HG02938 (cell line): ENCODE measurements around the gene TOR1A.
A peak's percentile ranks its signal among the peaks of the same experiment; 100 is the strongest.

Experiments used
- ATAC-seq: cut with Tn5 transposase; IDR thresholded peaks from one replicate; pipeline ENCODE4 v1.9.1; 2021; ENCODE audit warnings: mild to moderate bottlenecking, moderate library complexity; ENCODE audit not compliant: unreplicated experiment

TOR1A gene

DNA sequence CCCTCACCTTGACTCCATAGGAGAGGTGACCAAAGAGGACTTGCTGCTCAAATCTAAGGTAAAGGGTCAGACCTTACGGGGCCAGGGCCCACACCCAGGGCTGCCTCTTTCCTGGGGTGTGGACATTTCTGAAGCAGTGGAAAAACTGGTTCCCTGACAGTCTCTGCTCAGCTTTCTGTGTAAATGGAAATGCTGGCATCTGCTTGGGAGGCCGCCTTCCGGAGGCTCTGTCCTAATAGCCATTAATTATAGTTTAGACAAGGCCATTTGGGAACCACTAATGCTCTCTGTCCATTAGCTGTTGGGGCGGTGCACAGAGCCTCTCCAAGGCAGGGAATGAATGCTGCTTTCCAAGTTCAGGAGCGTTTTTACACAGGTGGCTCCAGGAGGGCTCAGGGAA, 28.6 kb upstream of the TOR1A start:
- ATAC-seq = no peak

DNA sequence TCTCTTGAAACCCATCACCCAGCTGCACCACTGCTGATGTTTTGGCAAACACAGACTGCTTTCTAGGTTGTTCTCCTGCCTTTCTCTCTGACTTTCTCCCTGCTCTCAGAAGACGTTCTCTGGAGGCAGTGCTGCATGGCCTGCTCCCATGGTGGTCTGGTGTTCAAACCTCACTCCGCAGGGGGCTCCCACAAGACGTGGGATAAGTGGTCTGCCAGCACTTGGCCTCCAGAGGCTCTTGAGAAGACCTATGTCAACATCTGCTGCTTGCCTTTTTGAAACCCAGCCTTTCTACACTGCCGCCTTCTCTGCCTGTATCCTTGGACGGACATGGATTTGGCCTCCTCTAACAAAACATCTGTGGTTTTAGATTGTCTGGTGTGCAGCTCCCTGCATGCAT, 27.9 kb upstream of the TOR1A start:
- no peak for ATAC-seq

DNA sequence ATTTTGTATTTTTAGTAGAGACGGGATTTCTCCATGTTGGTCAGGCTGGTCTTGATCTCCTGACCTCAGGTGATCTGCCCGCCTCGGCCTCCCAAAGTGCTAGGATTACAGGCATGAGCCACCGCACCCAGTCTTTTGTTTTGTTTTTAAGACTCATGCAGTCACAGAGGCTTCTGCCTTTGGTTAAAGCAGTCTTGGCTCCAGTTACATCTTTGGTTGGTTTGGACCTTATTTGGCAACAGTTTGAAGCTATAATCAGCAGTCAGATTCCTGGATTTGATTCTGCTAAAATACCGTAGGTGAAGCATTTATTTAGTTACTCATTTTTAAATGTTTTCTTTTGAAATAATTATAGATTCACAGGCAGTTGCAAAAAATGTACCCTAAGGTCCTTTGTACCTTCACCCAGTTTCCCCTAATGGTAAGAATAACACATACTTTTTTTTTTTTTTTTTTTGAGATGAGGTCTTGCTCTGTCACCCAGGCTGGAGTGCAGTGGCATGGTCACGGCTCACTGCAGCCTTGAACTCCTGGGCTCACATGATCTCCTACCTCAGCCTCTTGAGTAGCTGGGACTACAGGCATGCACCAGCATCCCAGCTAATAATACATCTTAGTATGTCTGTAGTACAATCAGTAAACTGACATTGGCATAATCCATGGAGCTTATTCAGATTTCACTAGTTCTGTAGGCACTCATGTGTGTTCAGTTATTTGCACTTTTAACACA, 27.1 kb upstream of the TOR1A start:
- ATAC-seq = no peak

DNA sequence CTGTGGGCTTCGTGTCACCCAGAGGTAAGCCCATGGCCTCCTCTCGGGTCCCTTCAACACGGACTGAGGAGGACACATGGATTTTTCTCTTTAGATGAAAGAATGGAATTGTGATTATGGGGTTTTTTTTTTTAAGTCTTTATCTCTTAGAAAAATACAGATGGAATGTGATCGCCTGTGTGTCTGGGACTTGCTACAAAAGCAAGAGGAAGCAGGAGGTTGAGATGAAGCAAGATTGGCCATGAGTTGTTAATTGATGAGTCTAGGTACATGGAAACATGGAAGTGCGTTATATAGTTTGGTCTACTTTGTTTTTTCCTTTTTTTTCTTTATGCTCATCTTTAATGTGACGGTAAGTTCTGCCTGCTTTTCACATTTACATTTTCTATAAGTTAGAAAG, 26.0 kb upstream of the TOR1A start:
- ATAC-seq = no peak

DNA sequence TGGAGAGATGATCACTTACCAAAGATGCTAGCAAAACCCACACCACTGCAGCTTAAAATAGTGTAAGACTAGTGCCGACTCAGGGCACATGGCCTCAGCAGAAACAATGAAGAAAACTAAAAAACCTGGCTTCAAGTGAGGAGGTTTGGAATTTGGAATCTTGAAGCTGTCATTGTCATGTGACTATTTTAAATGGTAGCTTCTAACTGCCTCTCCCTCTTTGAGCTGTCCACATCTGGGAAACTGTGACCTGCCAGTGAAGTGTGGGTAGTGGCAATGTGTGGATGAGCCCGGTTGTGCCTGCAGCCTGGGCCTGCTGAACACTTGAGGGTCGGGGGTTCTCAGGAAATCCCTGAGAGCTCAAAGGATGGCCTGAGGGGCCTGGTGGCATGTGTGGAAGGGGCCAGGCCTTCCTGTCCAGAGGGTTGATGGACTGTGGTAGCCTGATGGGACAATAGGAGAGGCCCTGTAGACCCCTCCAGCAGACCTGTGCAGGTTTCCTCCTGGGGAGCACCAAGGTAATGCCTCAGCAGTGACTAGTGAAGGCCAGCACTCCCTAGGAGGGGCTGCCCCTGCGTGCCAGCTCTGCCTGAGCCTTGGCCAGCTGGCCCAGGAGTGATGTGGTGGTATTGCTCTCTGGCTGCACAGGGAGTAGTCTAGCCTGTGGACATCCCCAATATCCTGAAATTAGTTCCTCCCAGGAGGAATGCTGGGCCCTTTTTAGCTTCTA, 24.9 kb upstream of the TOR1A start:
- ATAC-seq = no peak

DNA sequence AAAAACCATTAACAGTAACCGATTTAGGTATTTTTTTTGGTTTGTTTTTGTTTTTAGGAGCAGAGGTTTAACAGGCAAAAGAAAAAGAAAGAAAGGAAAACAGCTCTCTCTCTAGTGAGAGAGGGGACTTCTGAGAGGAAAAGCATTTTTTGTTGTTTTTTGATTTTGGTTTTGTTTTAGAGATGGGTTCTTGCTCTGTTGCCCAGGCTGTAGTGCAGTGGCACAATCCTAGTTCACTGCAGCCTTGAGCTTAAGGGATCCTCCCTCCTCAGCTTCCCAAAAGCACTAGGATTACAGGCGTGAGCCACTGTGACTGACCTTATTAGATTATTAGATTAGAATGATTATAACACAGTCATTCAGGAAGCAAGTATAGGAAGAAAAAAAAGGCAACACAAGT, 21.4 kb upstream of the TOR1A start:
- ATAC-seq = no peak

DNA sequence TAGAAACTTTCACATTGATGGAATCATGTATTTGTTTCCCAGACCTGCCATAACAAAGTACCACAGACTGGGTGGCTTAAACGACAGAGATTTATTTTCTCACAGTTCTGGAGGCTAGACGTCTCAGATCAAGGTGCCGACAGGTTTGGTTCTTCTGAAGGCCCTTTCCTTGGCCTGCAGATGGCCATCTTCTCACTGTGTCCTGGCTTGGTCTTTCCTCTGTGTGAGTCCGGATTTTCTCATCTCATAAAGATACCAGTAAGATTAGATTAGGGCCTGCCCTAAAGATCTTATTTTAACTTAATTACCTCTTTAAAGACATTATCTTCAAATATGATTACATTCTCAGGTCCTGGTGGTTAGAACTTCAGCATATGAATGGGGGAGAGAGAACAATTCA, 17.1 kb upstream of the TOR1A start:
- ATAC-seq = no peak

DNA sequence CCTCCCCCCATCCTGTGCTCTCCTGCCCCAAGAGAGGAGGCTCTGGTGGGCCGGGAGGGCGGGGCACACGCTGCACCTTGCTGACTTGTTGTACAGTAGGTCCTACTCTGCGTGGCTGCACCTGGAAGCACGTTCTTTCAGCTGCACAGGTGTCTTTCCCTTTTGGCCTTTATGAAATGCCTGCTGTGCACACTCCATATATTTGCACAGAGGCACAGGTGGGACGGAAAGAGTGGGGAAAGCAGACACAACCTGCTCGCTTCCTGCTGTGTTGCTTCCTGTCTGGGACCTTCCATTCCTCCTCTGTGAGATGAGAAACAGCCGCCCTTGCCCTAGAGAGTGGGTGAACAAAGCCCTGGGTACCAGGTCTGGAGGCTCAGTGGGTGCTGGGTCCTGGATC, 16.1 kb upstream of the TOR1A start:
- ATAC-seq = no peak

DNA sequence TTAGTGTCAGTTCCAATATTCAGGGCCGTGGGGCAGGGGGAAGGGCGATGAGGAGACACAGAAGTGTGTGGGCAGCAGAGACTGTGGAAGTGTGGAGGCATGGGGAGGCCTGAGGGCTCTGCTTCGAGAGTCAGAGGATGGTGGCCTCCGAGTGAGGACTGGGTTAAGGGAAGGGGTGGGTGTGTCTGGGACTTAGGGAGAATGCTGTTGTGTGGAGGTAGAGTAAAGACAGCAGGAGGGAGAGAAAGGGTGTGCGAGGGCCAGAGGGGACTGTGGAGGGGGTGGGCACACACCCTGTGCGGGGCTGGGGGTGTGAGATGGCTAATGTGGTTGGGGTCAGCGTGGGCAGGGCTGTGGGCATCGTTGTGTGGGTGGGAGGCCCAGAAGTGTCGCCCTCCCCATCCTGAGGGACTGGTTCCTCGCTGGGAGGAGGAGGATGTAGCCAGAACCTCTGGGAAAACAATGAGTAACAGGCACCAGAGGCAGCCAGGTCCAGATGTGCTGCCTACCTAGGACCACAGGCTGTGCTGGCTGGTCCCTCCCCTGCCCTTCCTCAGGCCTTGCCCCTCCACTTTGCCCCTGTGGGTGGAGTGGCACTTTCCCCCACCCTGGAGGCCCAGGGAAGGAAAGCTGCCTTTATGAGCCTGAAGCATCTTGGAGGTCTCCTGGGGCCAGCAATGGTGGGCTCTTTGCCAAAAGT, 15.5 kb upstream of the TOR1A start:
- no peak for ATAC-seq

DNA sequence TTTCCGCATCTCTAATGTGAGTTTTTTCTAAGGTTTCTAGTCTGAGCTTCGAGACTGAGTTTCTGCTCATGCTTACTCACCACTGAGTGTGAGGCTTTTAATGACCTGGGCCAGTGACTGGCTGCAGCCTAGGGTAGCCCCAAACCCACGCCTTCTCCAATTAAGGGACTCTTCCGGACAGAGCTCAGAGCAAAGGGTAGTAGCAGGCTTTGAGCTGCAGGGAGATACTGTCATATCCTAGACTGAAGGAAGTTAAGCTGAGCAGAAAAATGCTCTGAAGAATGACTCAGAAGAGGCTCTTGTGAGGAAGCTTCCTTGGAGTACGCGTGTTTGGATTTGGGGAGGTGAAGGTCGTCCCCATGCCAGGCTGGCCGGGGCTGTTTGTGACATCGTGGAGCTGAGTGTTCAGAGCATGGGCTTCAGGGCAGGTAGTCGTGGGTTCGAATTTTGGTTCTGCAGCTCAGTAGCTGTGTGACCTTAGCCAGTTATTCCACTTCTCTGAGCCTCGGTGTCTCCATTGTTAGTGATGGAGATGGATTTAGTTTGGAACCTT, 14.8 kb upstream of the TOR1A start:
- no peak for ATAC-seq

DNA sequence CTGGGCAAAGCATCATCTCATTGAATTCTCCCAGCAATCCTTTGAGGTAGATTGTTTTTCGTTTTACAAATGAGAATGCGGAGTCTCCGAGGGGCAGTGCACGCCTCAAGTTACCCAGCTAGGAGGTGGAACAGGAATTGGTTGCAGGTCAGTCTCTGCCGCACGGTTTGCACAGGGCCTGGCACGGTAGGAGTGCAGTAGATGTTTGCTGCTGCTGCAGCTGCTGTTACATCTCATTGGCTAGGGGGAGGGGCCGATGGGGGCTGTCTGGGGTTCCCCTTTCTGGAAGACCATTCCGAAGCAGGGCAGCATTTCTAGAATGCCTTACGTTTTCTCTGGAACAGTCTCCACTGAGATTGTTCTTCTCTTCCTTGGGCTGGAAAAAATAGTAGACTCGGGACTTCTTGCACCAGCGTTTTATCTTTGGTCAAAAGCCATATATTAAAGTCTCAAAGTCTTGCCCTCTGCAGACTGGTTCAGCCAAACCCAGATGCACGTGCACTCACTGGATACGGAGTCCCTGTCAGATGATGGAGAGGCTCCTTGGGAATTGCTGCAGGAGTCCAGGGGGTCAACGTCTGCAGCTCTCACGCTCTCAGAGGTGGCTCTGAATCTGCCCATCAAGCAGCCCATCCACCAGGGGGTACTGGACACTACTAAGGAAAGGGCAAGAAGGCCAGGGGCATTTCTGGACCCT, 12.5 kb upstream of the TOR1A start:
- no peak for ATAC-seq

DNA sequence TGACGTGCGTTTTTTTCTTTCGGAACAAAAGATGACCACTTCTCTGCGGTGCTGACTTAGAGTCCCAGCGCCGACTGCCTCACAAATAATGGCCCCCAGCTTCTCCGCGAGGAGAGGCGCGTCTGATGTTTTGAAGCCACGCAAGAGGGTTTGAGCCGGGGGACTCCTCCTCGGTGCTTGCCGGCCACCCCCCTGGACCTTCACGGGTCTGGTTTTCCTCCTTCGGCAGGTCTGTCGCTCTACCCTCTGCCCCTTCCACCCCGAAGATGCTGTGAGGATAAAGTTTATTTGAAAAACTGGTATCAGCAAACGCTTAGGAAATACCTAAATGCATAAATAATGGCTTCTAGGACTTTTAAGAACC, 11.9 kb upstream of the TOR1A start:
- peak; percentile 13 for ATAC-seq

DNA sequence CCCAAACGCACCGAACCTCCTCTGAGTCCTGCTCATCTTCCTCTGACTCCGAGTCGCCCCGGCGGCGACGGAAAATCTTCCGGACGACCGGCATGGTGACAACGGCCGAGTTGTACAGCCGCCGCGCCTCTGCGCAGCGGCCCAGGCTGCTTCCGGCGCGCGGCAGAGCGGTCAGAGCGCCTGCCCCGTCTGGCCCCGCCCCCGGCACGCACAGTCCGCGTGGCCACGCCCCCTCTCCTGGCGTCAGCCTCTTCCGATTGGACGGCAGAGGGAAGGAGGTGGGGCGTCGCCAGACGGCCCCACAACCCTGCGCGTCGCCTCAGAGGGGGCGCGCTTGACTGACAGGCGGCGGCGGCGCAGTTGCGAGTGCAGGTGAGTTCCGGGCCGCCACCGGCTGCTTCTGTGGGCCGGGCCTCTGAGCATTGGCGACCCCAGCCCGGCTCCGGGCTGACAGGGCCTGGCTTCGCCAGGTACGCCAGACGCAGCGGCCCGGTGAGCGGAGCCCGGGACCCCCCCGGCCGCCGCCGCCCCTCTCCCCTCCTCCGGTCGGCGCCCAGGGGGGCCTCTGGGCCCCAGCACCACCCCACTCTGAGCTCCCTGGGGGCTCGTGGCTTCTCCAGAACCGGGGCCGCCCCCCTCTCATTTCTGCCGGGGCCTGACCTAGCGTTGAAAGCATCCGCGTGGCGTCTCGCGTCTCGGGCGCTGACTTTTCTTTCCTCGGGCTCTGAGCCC, 11.4 kb upstream of the TOR1A start, which contains the start of the genes C9orf78 and USP20:
Gene C9orf78 (minus strand): TSS at position 148 of the 732 bp plus-strand sequence. CDS start 54 bp downstream, at position 94.
Gene USP20 (plus strand): TSS at position 331 of the 732 bp plus-strand sequence. CDS start 17,098 bp downstream, outside the sequence.
- ATAC-seq = peak; percentile 88

DNA sequence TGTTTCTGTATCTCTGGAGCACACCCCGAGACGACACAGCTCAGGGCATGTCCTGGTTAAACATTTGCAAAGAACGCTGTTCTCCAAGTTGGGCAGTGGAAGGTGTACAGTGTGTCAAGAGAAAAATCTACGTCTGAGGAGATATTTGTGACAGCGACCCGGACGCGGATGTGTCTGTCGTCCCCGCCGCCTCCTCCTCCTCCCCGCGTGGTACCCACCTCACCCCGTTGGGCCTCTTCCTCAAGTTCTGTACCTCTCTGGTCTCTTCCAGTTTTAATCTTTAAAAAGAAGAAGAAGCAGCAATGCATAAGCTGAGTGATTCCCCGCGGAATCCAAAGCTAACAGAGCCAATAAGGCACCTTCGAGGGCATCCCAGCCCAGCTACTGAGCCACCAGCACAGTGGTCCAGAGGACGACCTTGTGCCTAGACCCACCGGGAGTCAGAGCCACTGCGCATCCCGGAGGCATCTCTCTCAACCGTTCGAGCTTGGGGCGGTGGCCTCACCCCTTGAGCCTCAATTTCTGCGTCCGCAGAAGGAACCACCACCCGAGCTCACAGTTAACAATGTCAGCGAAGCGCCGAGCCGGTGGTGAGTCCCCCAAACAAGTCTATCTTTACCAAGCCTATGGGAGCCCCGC, 10.7 kb upstream of the TOR1A start:
- ATAC-seq = peak; percentile 5

DNA sequence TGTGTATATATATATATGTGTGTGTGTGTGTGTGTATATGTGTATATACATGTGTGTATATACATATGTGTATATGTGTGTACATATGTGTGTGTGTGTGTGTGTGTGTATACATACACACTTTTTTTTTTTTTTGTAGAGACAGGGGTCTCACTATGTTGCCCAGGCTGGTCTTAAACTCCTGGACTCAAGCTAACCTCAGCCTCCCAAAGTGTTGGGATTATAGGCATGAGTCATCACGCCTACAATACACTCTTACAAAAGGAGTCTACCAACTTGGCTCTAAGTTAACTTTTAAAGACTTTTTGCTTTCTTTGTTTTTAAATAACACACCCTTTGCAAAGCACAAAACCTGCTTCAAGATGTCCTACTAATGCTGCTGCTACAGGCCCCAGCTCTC, 9.0 kb upstream of the TOR1A start:
- ATAC-seq = no peak

DNA sequence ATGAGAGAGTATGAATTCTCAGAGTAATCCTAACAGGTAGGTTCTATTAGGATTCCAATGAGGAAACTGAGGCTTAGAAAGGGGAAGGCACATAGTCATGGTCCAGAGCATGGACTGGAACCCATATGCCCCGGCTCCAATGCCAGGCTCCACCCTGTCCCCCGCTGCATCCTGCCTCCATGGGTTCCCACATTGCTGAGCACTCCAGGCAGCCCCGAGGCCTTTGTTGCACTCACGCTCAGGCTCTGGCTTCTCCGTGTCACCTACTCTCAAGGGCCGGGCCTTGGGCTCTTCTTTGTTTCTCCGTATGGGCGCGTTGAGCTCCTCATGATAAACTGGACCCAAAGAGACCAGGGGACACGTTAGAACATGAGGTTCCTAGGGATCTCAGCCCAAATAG, 5.0 kb upstream of the TOR1A start:
- no peak for ATAC-seq

DNA sequence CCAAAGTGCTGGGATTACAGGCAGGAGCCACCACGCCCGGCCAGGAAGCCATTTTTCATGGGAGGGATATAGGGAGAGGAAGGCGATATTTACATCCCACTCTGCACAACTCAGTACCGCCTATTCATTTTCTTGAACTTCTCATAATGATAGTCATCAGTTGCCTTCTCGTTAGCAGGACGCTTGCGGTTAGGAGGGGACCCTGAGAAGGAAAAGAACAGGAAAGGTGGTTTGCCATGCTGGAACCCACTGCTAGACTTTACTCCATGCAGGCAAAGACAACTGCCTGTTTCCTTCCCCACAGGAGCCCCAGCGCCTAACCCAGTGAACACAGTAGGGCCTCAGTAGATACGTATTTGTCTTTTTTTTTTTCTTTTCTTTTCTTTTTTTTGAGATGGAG, 4.1 kb upstream of the TOR1A start:
- no peak for ATAC-seq

DNA sequence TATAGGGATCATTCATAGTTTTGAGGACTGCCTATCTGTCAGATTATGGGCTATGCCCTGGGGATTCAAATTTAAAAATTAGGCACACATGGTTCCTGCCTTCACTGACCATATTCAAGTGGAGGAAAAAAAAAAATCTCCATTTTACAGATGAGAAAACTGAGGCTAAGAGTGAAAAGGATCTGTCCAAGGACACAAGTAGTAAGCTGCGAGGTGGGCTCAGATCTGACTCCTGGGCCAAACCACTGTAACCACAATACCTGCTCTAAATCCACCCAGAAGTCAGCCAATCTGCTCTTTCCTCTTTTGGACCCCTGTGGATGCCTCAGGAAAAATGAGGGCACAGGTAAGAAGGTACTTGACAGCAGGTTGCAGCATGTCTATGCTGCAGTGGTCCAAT, 2.8 kb upstream of the TOR1A start:
- ATAC-seq = no peak

DNA sequence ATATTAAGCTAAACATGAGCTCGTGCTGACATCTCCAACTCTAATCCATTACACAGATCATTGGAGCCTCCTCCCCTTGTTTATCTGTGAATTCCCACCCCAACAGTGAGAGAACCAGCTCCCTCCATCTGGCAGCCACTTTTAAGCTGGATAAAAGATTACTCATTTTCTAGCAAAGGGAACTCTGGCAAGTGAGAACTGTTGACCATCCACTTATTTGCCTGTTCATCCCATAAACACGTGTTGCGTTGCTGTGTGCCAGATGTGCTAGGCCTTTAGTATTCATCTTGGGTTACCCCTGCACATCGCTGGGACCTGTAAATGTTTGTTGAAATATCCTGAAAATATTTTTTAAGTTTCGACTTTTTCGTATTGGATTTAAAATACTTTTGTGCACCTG, 2.4 kb upstream of the TOR1A start:
- ATAC-seq = no peak

DNA sequence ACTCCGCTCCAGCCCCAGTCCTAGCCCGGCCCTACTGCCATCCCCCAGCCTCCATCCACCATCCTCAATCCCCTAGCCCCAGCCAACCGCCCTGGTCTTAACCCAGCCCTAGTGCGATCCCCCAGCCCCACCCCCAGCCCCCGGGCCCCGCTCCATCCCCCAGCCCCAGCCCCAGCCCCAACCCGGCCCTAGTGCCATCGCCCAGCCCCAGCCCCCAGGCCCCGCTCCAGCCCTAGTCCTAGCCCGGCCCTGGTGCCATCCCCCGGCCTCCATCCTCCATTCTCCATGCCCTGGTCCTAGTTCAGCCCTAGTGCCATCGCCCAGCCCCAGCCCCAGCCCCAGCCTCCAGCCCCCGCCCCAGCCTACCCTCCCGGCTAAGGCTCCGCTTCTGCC, 398 bp downstream of the TOR1A start:
- ATAC-seq = no peak
